OCI-LY7 (cell line): ENCODE measurements around the gene PLEKHM3.

Source experiments
- EZH2phosphoT487 ChIP-seq: fragments of 200-600 bp; sonication (generic); IDR thresholded peaks from 2 replicates; pipeline ENCODE4 v1.6.1; 2018; ENCODE audit warnings: low read depth, borderline replicate concordance, mild to moderate bottlenecking, mixed run types, antibody characterized with exemption, low read length, moderate library complexity, mixed read lengths
- TF ChIP-seq, protein P1 (sequence below): fragments of 200-600 bp; sonication (generic); conservative IDR thresholded peaks from 2 replicates; pipeline ENCODE4 v1.5.1; 2014; ENCODE audit warnings: mild to moderate bottlenecking, antibody characterized with exemption, low read length, moderate library complexity, mixed read lengths

DNA sequence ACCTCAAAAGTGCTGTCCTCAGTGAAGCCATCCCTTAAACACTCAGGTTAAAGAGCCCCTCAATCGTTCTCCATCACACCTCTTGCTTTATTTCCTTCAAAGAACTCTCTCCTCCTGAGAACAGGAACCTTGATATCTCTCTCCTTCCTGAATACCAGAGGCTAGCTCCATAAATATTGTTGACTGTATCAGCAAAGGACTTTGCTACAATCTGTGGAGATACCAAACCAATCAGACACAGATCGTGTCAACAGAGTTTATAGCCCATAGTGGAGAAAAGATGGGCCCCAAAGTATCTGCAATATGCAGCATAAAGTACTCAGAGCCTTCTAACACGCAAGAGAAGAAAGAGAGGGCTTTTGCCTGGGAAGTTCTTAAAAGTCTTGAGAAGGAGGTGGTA, 36.4 kb downstream of the PLEKHM3 start:
- TF ChIP-seq, protein P1, sequence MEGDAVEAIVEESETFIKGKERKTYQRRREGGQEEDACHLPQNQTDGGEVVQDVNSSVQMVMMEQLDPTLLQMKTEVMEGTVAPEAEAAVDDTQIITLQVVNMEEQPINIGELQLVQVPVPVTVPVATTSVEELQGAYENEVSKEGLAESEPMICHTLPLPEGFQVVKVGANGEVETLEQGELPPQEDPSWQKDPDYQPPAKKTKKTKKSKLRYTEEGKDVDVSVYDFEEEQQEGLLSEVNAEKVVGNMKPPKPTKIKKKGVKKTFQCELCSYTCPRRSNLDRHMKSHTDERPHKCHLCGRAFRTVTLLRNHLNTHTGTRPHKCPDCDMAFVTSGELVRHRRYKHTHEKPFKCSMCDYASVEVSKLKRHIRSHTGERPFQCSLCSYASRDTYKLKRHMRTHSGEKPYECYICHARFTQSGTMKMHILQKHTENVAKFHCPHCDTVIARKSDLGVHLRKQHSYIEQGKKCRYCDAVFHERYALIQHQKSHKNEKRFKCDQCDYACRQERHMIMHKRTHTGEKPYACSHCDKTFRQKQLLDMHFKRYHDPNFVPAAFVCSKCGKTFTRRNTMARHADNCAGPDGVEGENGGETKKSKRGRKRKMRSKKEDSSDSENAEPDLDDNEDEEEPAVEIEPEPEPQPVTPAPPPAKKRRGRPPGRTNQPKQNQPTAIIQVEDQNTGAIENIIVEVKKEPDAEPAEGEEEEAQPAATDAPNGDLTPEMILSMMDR, result no peak
- no peak for TF ChIP-seq EZH2phosphoT487
